Measurements from ENCODE around the gene LRRC74A.
A peak's percentile ranks its signal among the peaks of the same experiment; 100 is the strongest.

Gene LRRC74A

GRCh38 chr14:76826122-76826521, at the start of gene LRRC74A:
TSS of gene LRRC74A (plus strand) at chr14:76826408. CDS start at chr14:76826698, 290 bp downstream.
- DNase-seq (ENCODE audit: low spot score): no peak

- DNase-seq (ENCODE audit: low spot score): no peak
Measured at GRCh38 chr14:76776428-76777251, 49.6 kb upstream of the LRRC74A start.

- no peak for DNase-seq (ENCODE audit: low spot score)
Measured at GRCh38 chr14:76777721-76778120, 48.5 kb upstream of the LRRC74A start.

- no peak for DNase-seq (ENCODE audit: low spot score)
Measured at GRCh38 chr14:76778546-76779215, 47.5 kb upstream of the LRRC74A start.

GRCh38 chr14:76779221-76780057, 46.8 kb upstream of the LRRC74A start:
- no peak for DNase-seq (ENCODE audit: low spot score)

- no peak for DNase-seq (ENCODE audit: low spot score)
Measured at GRCh38 chr14:76780058-76780345, 46.2 kb upstream of the LRRC74A start.

GRCh38 chr14:76780360-76780759, 45.8 kb upstream of the LRRC74A start:
- no peak for DNase-seq (ENCODE audit: low spot score)

GRCh38 chr14:76780875-76781647, 45.1 kb upstream of the LRRC74A start:
- DNase-seq (ENCODE audit: low spot score): no peak

- DNase-seq (ENCODE audit: low spot score): no peak
Measured at GRCh38 chr14:76781648-76782051, 44.6 kb upstream of the LRRC74A start.

GRCh38 chr14:76782115-76782884, 43.9 kb upstream of the LRRC74A start:
- DNase-seq (ENCODE audit: low spot score): no peak

GRCh38 chr14:76782885-76783566, 43.2 kb upstream of the LRRC74A start:
- no peak for DNase-seq (ENCODE audit: low spot score)

GRCh38 chr14:76784266-76784874, 41.8 kb upstream of the LRRC74A start:
- DNase-seq (ENCODE audit: low spot score): no peak

- DNase-seq (ENCODE audit: low spot score): peak; percentile 97
Measured at GRCh38 chr14:76784881-76785280, 41.3 kb upstream of the LRRC74A start.

- DNase-seq (ENCODE audit: low spot score): no peak
Measured at GRCh38 chr14:76786601-76787000, 39.6 kb upstream of the LRRC74A start.

- no peak for DNase-seq (ENCODE audit: low spot score)
Measured at GRCh38 chr14:76792422-76792821, 33.8 kb upstream of the LRRC74A start.

GRCh38 chr14:76793324-76793723, 32.9 kb upstream of the LRRC74A start:
- no peak for DNase-seq (ENCODE audit: low spot score)

- no peak for DNase-seq (ENCODE audit: low spot score)
Measured at GRCh38 chr14:76793956-76794355, 32.3 kb upstream of the LRRC74A start.

GRCh38 chr14:76806446-76806845, 19.8 kb upstream of the LRRC74A start:
- no peak for DNase-seq (ENCODE audit: low spot score)

- DNase-seq (ENCODE audit: low spot score): no peak
Measured at GRCh38 chr14:76808011-76808410, 18.2 kb upstream of the LRRC74A start.

GRCh38 chr14:76808990-76809389, 17.2 kb upstream of the LRRC74A start:
- DNase-seq (ENCODE audit: low spot score): no peak

Measured in hepatic stellate cell (primary cell).